Natural killer cell (primary cell): ENCODE results near the gene BRPF1. TPM values are rescaled to one million over a fixed set of nuclear protein-coding genes. Genes with fewer than 3 reads are reported as not detected.

Source experiments
- ATAC-seq, 3 donors: fragments of 150-1000 bp in 2 of 3; fragments of 200-7000 bp in 1 of 3; cut with Tn5 transposase; 1 replicate in 1 of 3; 2 replicates in 2 of 3; pipeline ENCODE4 v1.10.0; 2021; ENCODE audit warnings: mild to moderate bottlenecking in 2 of 3, moderate library complexity in 2 of 3
- DNase-seq, 2 donors: peaks; one replicate each; pipeline versions ENCODE4 v3.0.0 to v3.0.0-alpha.2; 2013 to 2021; ENCODE audit warnings: mixed read lengths in 1 of 2
- H3K27ac ChIP-seq: one replicate; pipeline ENCODE4 v1.5.1; 2013; ENCODE audit warnings: mild to moderate bottlenecking, low read length
- H3K27me3 ChIP-seq: one replicate; pipeline ENCODE4 v1.6.1; 2013; ENCODE audit warnings: low read length; ENCODE audit not compliant: control insufficient read depth, insufficient read depth
- H3K36me3 ChIP-seq: one replicate; pipeline ENCODE4 v1.6.1; 2013; ENCODE audit warnings: low read length; ENCODE audit not compliant: control insufficient read depth, insufficient read depth
- H3K4me1 ChIP-seq: one replicate; pipeline ENCODE4 v1.6.1; 2013; ENCODE audit warnings: low read length; ENCODE audit not compliant: control insufficient read depth, insufficient read depth
- H3K4me3 ChIP-seq: one replicate; pipeline ENCODE4 v1.5.1; 2013; ENCODE audit warnings: low read length
- H3K9me3 ChIP-seq: one replicate; pipeline ENCODE4 v1.6.1; 2013; ENCODE audit warnings: low read length; ENCODE audit not compliant: control insufficient read depth, insufficient read depth
- H3K27ac Mint-ChIP-seq, 2 donors: one replicate each; pipeline ENCODE4 v1.8.0; 2022; ENCODE audit warnings: mild to moderate bottlenecking in 2 of 2, mixed read lengths in 2 of 2, moderate library complexity in 1 of 2
- H3K27me3 Mint-ChIP-seq, 2 donors: one replicate each; pipeline ENCODE4 v1.8.0; 2022; ENCODE audit warnings: low read depth in 2 of 2, mixed read lengths in 2 of 2
- H3K36me3 Mint-ChIP-seq: one replicate; pipeline ENCODE4 v1.8.0; 2022; ENCODE audit warnings: mixed read lengths
- H3K4me1 Mint-ChIP-seq, 2 donors: one replicate each; pipeline ENCODE4 v1.8.0; 2022; ENCODE audit warnings: mixed read lengths in 2 of 2
- H3K4me3 Mint-ChIP-seq: one replicate; pipeline ENCODE4 v1.8.0; 2022; ENCODE audit warnings: mild to moderate bottlenecking, moderate library complexity, mixed read lengths
- H3K9me3 Mint-ChIP-seq, 2 donors: one replicate each; pipeline ENCODE4 v1.8.0; 2022; ENCODE audit warnings: mixed read lengths in 2 of 2
- WGBS: methylation state at CpG from one replicate; pipeline ENCODE4 v1.1.7; 2013; ENCODE audit warnings: missing lambda C conversion rate; ENCODE audit not compliant: insufficient coverage; 5-methylcytosine and 5-hydroxymethylcytosine counted together
- intact Hi-C: fragments of 100-400 bp; cut with micrococcal nuclease; formaldehyde crosslinking; loops from one replicate; pipeline ENCODE4 v1.14.2; 2022
- total RNA-seq, 4 donors: library from RNA; stranded (reverse); fragments of 120-200 nt in 1 of 4; gene quantifications; one replicate each; pipeline versions ENCODE4 v1.2.3 to v1.2.4, GENCODE V29; 2013 to 2022
- TF ChIP-seq, protein P1 (sequence below): fragments of 200-600 bp; IDR thresholded peaks from one replicate; pipeline ENCODE4 v1.8.0; 2022; ENCODE audit warnings: antibody characterized with exemption

The BRPF1 gene
- total RNA-seq, 3 donors from 2014 or later (not counting 1 experiment from before 2014, with no cell fraction given): 45.1 to 72.1 (median 66.5) TPM

DNA sequence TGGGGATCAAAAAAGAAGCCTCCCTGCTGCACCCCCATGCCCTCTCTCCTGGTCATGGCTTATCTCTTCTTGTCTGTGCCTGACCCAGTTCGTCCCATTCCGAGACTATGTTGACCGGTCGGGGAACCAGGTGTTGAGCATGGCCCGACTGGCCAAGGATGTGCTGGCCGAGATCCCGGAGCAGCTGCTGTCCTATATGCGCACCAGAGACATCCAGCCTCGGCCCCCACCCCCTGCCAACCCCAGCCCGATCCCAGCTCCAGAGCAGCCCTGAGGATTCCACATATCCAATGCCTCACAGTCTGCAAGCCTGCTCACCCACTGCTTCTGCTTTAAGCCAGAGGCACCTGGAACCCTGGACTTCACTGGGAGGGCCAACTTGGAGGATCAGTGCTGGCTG, 2.1 kb upstream of the BRPF1 start:
- Histone ChIP-seq H3K4me3 (no peak overlapping the region), H3K27me3 (no peaks in the 10 kb centered on the region), H3K36me3 (peaks cover under 1% of the 10 kb centered on the region), H3K9me3 (no peaks in the 10 kb centered on the region), H3K4me1 (peaks cover 37% of the 10 kb centered on the region), H3K27ac (no peak overlapping the region)
- DNase-seq (no peak), ATAC-seq (no peak)
- H3K9me3 Mint-ChIP-seq: no peaks in the 10 kb centered on the region
- H3K36me3 Mint-ChIP-seq: no peaks in the 10 kb centered on the region
- intact Hi-C loops: no loop called here
- TF ChIP-seq, protein P1, sequence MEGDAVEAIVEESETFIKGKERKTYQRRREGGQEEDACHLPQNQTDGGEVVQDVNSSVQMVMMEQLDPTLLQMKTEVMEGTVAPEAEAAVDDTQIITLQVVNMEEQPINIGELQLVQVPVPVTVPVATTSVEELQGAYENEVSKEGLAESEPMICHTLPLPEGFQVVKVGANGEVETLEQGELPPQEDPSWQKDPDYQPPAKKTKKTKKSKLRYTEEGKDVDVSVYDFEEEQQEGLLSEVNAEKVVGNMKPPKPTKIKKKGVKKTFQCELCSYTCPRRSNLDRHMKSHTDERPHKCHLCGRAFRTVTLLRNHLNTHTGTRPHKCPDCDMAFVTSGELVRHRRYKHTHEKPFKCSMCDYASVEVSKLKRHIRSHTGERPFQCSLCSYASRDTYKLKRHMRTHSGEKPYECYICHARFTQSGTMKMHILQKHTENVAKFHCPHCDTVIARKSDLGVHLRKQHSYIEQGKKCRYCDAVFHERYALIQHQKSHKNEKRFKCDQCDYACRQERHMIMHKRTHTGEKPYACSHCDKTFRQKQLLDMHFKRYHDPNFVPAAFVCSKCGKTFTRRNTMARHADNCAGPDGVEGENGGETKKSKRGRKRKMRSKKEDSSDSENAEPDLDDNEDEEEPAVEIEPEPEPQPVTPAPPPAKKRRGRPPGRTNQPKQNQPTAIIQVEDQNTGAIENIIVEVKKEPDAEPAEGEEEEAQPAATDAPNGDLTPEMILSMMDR: no peak
- H3K27me3 Mint-ChIP-seq: no peaks in the 10 kb centered on the region
- no peak overlapping the region for H3K4me3 Mint-ChIP-seq
- peaks cover 45 to 53% of the 10 kb centered on the region in 2 donors for H3K4me1 Mint-ChIP-seq
- WGBS: 97% methylated on average over 10 of the region's 10 CpGs
- peak overlapping the region in 1 of 2 donors; percentile 57 for H3K27ac Mint-ChIP-seq

DNA sequence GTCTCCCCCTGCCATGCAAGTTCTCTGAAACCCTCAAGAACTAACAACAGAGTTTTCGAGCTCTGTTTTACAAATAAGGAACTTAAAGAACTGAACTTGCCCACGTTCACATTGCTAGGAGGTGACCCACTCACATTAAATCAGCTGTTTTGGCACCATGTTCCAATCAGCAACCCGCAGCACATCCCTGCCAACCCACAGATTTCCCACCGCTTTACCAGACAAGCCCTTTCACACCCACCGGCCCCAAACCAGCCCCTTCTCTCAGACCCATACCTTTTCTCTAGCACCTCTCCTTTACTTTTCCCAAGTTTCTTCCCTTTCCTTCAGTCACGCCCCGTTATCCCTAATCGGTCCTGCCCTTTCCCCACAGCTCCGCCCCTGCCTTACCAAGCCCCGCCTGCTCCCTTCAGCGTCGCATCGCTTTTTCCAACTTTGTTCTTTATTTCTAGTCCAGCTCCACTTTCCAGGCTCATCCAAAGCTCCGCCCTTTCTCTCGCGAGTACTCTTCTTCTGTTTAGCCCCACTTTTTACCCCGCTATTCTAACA, 804 bp upstream of the BRPF1 start:
- Mint-ChIP-seq H3K9me3 (no peaks in the 10 kb centered on the region), H3K27ac (peak overlapping the region; percentile 93 to 94), H3K4me1 (peaks cover 47 to 62% of the 10 kb centered on the region in 2 donors), H3K36me3 (no peaks in the 10 kb centered on the region), H3K4me3 (peak overlapping the region; percentile 98), H3K27me3 (no peaks in the 10 kb centered on the region)
- peak overlapping the region; percentile 58 for H3K27ac ChIP-seq
- ATAC-seq (peak; percentile 38 to 48 (median 39)), DNase-seq (no peak)
- H3K27me3 ChIP-seq: no peaks in the 10 kb centered on the region
- peaks cover 38% of the 10 kb centered on the region for H3K4me1 ChIP-seq
- intact Hi-C loops: loop anchor here (1.0 to 5.0 kb wide), 4 partner anchors 19 to 333 kb away; partner anchors contain the start of genes ARPC4, MTMR14, OGG1 and SETD5
- TF ChIP-seq, protein P1: no peak
- peak overlapping the region; percentile 96 for H3K4me3 ChIP-seq
- WGBS: under 1% methylated on average over 16 of the region's 17 CpGs
- no peaks in the 10 kb centered on the region for H3K9me3 ChIP-seq
- H3K36me3 ChIP-seq: peaks cover 9% of the 10 kb centered on the region

DNA sequence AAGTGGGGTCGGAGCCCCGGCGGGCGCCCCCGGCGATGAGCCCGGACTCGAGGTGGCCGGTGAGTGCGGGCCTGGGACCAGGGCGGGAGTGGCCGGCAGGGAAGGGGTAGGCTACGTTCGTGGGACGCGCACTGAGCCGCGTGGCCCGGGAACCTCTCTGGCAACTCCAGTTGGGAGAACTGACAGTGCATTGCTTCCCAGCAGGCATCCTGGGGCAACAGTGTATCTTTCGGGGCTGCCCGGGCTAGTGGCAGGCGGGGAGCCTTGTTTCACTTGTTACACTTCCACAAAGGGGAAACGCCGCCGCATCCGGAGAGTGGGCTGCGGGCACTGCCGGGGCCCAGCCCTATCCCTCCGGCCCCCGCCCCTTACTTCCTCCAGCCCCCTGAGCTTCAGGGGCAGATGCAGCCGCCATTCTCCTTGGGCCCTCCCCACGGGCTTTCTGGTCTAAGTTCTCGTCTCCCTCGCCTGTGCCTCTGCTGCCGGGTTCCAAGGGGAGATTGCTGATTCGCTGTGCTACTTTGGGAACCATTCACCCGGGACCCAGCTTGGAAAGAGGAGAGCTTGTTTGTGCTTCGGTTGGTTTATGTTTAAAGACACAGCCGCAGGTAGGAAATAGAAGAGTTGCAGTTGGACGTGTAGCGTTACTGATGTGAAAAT, 675 bp downstream of the BRPF1 start:
- Histone ChIP-seq H3K27me3 (no peaks in the 10 kb centered on the region), H3K9me3 (no peaks in the 10 kb centered on the region), H3K36me3 (peaks cover 20% of the 10 kb centered on the region), H3K27ac (peak overlapping the region; percentile 96), H3K4me3 (peak overlapping the region; percentile 96), H3K4me1 (peaks cover 34% of the 10 kb centered on the region)
- no peaks in the 10 kb centered on the region for H3K36me3 Mint-ChIP-seq
- H3K27me3 Mint-ChIP-seq: no peaks in the 10 kb centered on the region
- TF ChIP-seq, protein P1: no peak
- peaks cover 51 to 65% of the 10 kb centered on the region in 2 donors for H3K4me1 Mint-ChIP-seq
- H3K4me3 Mint-ChIP-seq: peak overlapping the region; percentile 94
- peak; percentile 50 to 60 for DNase-seq
- under 1% methylated on average over 41 of the region's 41 CpGs for WGBS
- intact Hi-C loops: loop anchor here (5.0 kb wide), 2 partner anchors 60 to 335 kb away; partner anchors contain the start of genes ARPC4, SETD5 and TADA3
- ATAC-seq: peak in 1 of 3 donors; percentile 6
- H3K9me3 Mint-ChIP-seq: no peaks in the 10 kb centered on the region
- H3K27ac Mint-ChIP-seq: peak overlapping the region; percentile 93 to 94
